SK-N-SH treated with all-trans-retinoic acid at 6 μM for 48 hours (cell line): ENCODE results near the gene TCAP.

Source experiments
- ARNTL ChIP-seq: fragments of 450-650 bp; formaldehyde crosslinking; IDR thresholded peaks from 2 replicates; pipeline ENCODE4 v1.5.0; 2020; ENCODE audit warnings: low read depth, mild to moderate bottlenecking, moderate library complexity, borderline replicate concordance
- CSDC2 ChIP-seq: fragments of 250-450 bp; sonication (Bioruptor Pico); IDR thresholded peaks from 2 replicates; pipeline ENCODE4 v1.5.0; 2020; ENCODE audit warnings: mild to moderate bottlenecking, moderate library complexity
- OSR1 ChIP-seq: fragments of 250-450 bp; sonication (Bioruptor Pico); IDR thresholded peaks from 2 replicates; pipeline ENCODE4 v1.8.0; 2022; ENCODE audit warnings: moderate library complexity, mild to moderate bottlenecking, inconsistent platforms
- RARB ChIP-seq: fragments of 250-450 bp; sonication (Bioruptor Pico); IDR thresholded peaks from 2 replicates; pipeline ENCODE4 v1.8.0; 2021; ENCODE audit warnings: mild to moderate bottlenecking, moderate library complexity
- SNAI2 ChIP-seq: fragments of 250-450 bp; sonication (Bioruptor Pico); IDR thresholded peaks from 2 replicates; pipeline ENCODE4 v1.5.0; 2020; ENCODE audit warnings: mild to moderate bottlenecking, moderate library complexity
- TCF4 ChIP-seq: fragments of 250-450 bp; sonication (Bioruptor Pico); IDR thresholded peaks from 2 replicates; pipeline ENCODE4 v1.8.0; 2021; ENCODE audit warnings: mild to moderate bottlenecking, moderate library complexity, borderline replicate concordance
- TSHZ2 ChIP-seq: fragments of 250-450 bp; sonication (Bioruptor Pico); IDR thresholded peaks from 2 replicates; pipeline ENCODE4 v1.5.0; 2020; ENCODE audit warnings: mild to moderate bottlenecking, moderate library complexity
- ZC3H10 ChIP-seq: fragments of 250-450 bp; sonication (Bioruptor Pico); IDR thresholded peaks from 2 replicates; pipeline ENCODE4 v1.5.1; 2021; ENCODE audit warnings: mild to moderate bottlenecking, moderate library complexity
- ZFP30 ChIP-seq: fragments of 450-650 bp; formaldehyde crosslinking; IDR thresholded peaks from 2 replicates; pipeline ENCODE4 v1.5.0; 2022; ENCODE audit warnings: mild to moderate bottlenecking, moderate library complexity
- ZNF565 ChIP-seq: fragments of 450-650 bp; formaldehyde crosslinking; conservative IDR thresholded peaks from 2 replicates; pipeline ENCODE4 v1.5.0; 2020; ENCODE audit warnings: low read depth, mild to moderate bottlenecking, moderate library complexity
- ZNF70 ChIP-seq: fragments of 450-650 bp; formaldehyde crosslinking; IDR thresholded peaks from 2 replicates; pipeline ENCODE4 v1.5.0; 2020; ENCODE audit warnings: mild to moderate bottlenecking, moderate library complexity
- ZNF8 ChIP-seq: fragments of 450-650 bp; formaldehyde crosslinking; IDR thresholded peaks from 2 replicates; pipeline ENCODE4 v1.5.0; 2020; ENCODE audit warnings: mild to moderate bottlenecking, moderate library complexity
- TF ChIP-seq, protein P1 (sequence below): fragments of 250-450 bp; sonication (Bioruptor Pico); IDR thresholded peaks from 2 replicates; pipeline ENCODE4 v1.5.1; 2020; ENCODE audit warnings: low read depth, mild to moderate bottlenecking, moderate library complexity
- TF ChIP-seq, protein P2 (sequence below): fragments of 250-450 bp; sonication (Bioruptor Pico); IDR thresholded peaks from 2 replicates; pipeline ENCODE4 v1.8.0; 2020; ENCODE audit warnings: mild to moderate bottlenecking, moderate library complexity, borderline replicate concordance

GRCh38 chr17:39648616-39649366, 16.4 kb upstream of the TCAP start:
- no peak for TF ChIP-seq RARB (CRISPR knock-in tag)
- no peak for TF ChIP-seq ZC3H10 (CRISPR knock-in tag)
- TF ChIP-seq, protein P1, sequence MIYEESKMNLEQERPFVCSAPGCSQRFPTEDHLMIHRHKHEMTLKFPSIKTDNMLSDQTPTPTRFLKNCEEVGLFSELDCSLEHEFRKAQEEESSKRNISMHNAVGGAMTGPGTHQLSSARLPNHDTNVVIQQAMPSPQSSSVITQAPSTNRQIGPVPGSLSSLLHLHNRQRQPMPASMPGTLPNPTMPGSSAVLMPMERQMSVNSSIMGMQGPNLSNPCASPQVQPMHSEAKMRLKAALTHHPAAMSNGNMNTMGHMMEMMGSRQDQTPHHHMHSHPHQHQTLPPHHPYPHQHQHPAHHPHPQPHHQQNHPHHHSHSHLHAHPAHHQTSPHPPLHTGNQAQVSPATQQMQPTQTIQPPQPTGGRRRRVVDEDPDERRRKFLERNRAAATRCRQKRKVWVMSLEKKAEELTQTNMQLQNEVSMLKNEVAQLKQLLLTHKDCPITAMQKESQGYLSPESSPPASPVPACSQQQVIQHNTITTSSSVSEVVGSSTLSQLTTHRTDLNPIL (CRISPR knock-in tag): no peak
- TF ChIP-seq OSR1 (CRISPR knock-in tag): no peak
- no peak for TF ChIP-seq ZNF70 (CRISPR knock-in tag)
- TF ChIP-seq ZNF565 (CRISPR knock-in tag): no peak
- TF ChIP-seq CSDC2 (CRISPR knock-in tag): no peak
- no peak for TF ChIP-seq TSHZ2
- no peak for TF ChIP-seq ARNTL (CRISPR knock-in tag)
- TF ChIP-seq TCF4 (CRISPR knock-in tag): no peak
- TF ChIP-seq, protein P2, sequence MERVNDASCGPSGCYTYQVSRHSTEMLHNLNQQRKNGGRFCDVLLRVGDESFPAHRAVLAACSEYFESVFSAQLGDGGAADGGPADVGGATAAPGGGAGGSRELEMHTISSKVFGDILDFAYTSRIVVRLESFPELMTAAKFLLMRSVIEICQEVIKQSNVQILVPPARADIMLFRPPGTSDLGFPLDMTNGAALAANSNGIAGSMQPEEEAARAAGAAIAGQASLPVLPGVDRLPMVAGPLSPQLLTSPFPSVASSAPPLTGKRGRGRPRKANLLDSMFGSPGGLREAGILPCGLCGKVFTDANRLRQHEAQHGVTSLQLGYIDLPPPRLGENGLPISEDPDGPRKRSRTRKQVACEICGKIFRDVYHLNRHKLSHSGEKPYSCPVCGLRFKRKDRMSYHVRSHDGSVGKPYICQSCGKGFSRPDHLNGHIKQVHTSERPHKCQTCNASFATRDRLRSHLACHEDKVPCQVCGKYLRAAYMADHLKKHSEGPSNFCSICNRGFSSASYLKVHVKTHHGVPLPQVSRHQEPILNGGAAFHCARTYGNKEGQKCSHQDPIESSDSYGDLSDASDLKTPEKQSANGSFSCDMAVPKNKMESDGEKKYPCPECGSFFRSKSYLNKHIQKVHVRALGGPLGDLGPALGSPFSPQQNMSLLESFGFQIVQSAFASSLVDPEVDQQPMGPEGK (CRISPR knock-in tag): no peak
- TF ChIP-seq ZFP30 (CRISPR knock-in tag): no peak
- TF ChIP-seq SNAI2 (CRISPR knock-in tag): no peak
- TF ChIP-seq ZNF8: no peak
